SK-N-SH (cell line): ENCODE results near the gene IL1R2. TPM values are rescaled to one million over a fixed set of nuclear protein-coding genes. Genes with fewer than 3 reads are reported as not detected.

ENCODE experiments used
- CTCF ChIA-PET: fragments of 300-600, 350-600 bp; formaldehyde crosslinking; extraction: SDS; loops from one replicate; lab custom pipeline; 2021; lab: Yijun Ruan, JAX
- POLR2A ChIA-PET: fragments of 350-600 bp; sonication (Branson Sonifier 250); formaldehyde crosslinking; extraction: SDS; loops from one replicate; lab custom pipeline; 2020; ENCODE audit warnings: antibody characterized with exemption, inconsistent platforms; lab: Yijun Ruan, JAX
- DNase-seq: peaks from one replicate; pipeline ENCODE4 v3.0.0; 2012
- H2AFZ ChIP-seq: fragments of 200-600 bp; sonication (generic); 2 replicates; pipeline ENCODE4 v1.8.1; 2016; ENCODE audit warnings: antibody characterized with exemption, mild to moderate bottlenecking, low read depth
- H3F3A ChIP-seq: fragments of 200-600 bp; sonication (generic); replicated peaks from 2 replicates; pipeline ENCODE3; 2016; ENCODE audit warnings: antibody characterized with exemption, mild to moderate bottlenecking; ENCODE audit not compliant: insufficient read depth
- H3K27ac ChIP-seq, 2 experiments: fragments of 200-500 bp in 1 of 2; fragments of 200-600 bp in 1 of 2; sonication (Bioruptor generic) in 1 of 2; sonication (generic), shearing (Covaris generic) in 1 of 2; 2 replicates each; pipeline versions ENCODE4 v1.5.1 to v1.6.1; 2014 to 2016; ENCODE audit warnings: low read depth in 2 of 2, inconsistent platforms in 1 of 2, low read length in 1 of 2, mild to moderate bottlenecking in 1 of 2, mixed read lengths in 1 of 2
- H3K27me3 ChIP-seq: fragments of 200-600 bp; sonication (generic), shearing (Covaris generic); 2 replicates; pipeline ENCODE4 v1.6.1; 2016; ENCODE audit warnings: mixed run types; ENCODE audit not compliant: insufficient read depth
- H3K36me3 ChIP-seq, 2 experiments: fragments of 200-500 bp in 1 of 2; fragments of 200-600 bp in 1 of 2; sonication (Bioruptor generic) in 1 of 2; sonication (generic) in 1 of 2; replicated peaks in 1 of 2; 2 replicates each; pipeline versions ENCODE3 to v1.5.1; 2014 to 2016; ENCODE audit warnings: low read length in 1 of 2, mild to moderate bottlenecking in 1 of 2; ENCODE audit not compliant: insufficient read depth in 2 of 2, control insufficient read depth in 1 of 2
- H3K4me1 ChIP-seq, 2 experiments: fragments of 200-500 bp in 1 of 2; fragments of 200-600 bp in 1 of 2; sonication (Bioruptor generic) in 1 of 2; sonication (generic), shearing (Covaris generic) in 1 of 2; 2 replicates each; pipeline versions ENCODE4 v1.5.1 to v1.6.1; 2014 to 2016; ENCODE audit warnings: low read depth in 1 of 2, low read length in 1 of 2, mixed run types in 1 of 2; ENCODE audit not compliant: insufficient read depth in 2 of 2, control insufficient read depth in 1 of 2
- H3K4me2 ChIP-seq: fragments of 200-600 bp; sonication (generic), shearing (Covaris generic); 2 replicates; pipeline ENCODE4 v1.6.1; 2017; ENCODE audit warnings: mixed run types
- H3K4me3 ChIP-seq, 2 experiments: fragments of 200-500 bp in 1 of 2; fragments of 200-600 bp in 1 of 2; sonication (Bioruptor generic) in 1 of 2; sonication (generic), shearing (Covaris generic) in 1 of 2; 2 replicates each; pipeline versions ENCODE4 v1.5.1 to v1.8.1; 2014 to 2016; ENCODE audit warnings: low read depth in 2 of 2, inconsistent platforms in 1 of 2, low read length in 1 of 2, mild to moderate bottlenecking in 1 of 2, mixed read lengths in 1 of 2, moderate library complexity in 1 of 2
- H3K79me2 ChIP-seq: fragments of 200-600 bp; sonication (generic); 2 replicates; pipeline ENCODE4 v1.8.1; 2017; ENCODE audit warnings: mild to moderate bottlenecking; ENCODE audit not compliant: insufficient read depth
- H3K9ac ChIP-seq: fragments of 200-600 bp; sonication (generic); 2 replicates; pipeline ENCODE4 v1.6.1; 2017; ENCODE audit warnings: mixed run types
- H3K9me2 ChIP-seq: fragments of 200-600 bp; sonication (generic); 2 replicates; pipeline ENCODE4 v1.6.1; 2017; ENCODE audit warnings: mixed run types
- H3K9me3 ChIP-seq: fragments of 200-600 bp; sonication (generic); 2 replicates; pipeline ENCODE4 v1.6.1; 2017; ENCODE audit warnings: mixed run types, mild to moderate bottlenecking, moderate library complexity
- H4K20me1 ChIP-seq: fragments of 200-600 bp; sonication (generic); 2 replicates; pipeline ENCODE4 v1.6.1; 2017; ENCODE audit warnings: mild to moderate bottlenecking, mixed run types; ENCODE audit not compliant: insufficient read depth
- FOXJ3 ChIP-seq: sonication (generic); formaldehyde crosslinking; IDR thresholded peaks from 2 replicates; pipeline ENCODE4 v1.5.1; 2020; ENCODE audit warnings: mild to moderate bottlenecking, missing genetic modification reagents
- FOXM1 ChIP-seq: IDR thresholded peaks from 2 replicates; pipeline ENCODE4 v1.4.0; 2012; ENCODE audit warnings: low read depth, mild to moderate bottlenecking
- MXI1 ChIP-seq: IDR thresholded peaks from 2 replicates; pipeline ENCODE4 v1.6.1; 2012; ENCODE audit warnings: mild to moderate bottlenecking, low read depth, low read length, improper control_type of control experiment
- NFIC ChIP-seq: IDR thresholded peaks from 2 replicates; pipeline ENCODE4 v1.4.0; 2012; ENCODE audit warnings: borderline replicate concordance
- NRF1 ChIP-seq: IDR thresholded peaks from 2 replicates; pipeline ENCODE4 v1.6.1; 2012; ENCODE audit warnings: low read depth, mild to moderate bottlenecking, low read length
- POLR2AphosphoS5 ChIP-seq: IDR thresholded peaks from 2 replicates; pipeline ENCODE4 v1.6.1; 2012; ENCODE audit warnings: low read depth, low read length
- RFX5 ChIP-seq: IDR thresholded peaks from 2 replicates; pipeline ENCODE4 v1.6.1; 2012; ENCODE audit warnings: mild to moderate bottlenecking, improper control_type of control experiment, low read length
- SIN3A ChIP-seq: IDR thresholded peaks from 2 replicates; pipeline ENCODE4 v1.6.1; 2012; ENCODE audit warnings: low read depth, mild to moderate bottlenecking, low read length, moderate library complexity, borderline replicate concordance
- TAF1 ChIP-seq: IDR thresholded peaks from 2 replicates; pipeline ENCODE4 v1.6.1; 2012; ENCODE audit warnings: low read depth, mild to moderate bottlenecking, low read length, moderate library complexity, borderline replicate concordance
- TEAD4 ChIP-seq: IDR thresholded peaks from 2 replicates; pipeline ENCODE4 v1.4.0; 2012; ENCODE audit warnings: mild to moderate bottlenecking, borderline replicate concordance; ENCODE audit not compliant: insufficient read depth
- WGBS: methylation state at CpG from one replicate; pipeline ENCODE4 v1.1.6; 2017; ENCODE audit warnings: low lambda C conversion rate; 5-methylcytosine and 5-hydroxymethylcytosine counted together
- polyA plus RNA-seq, 3 experiments: library from polyadenylated mRNA; depleted of rRNA; stranded (reverse); fragments of >200 nt; gene quantifications; 2 replicates each; pipeline ENCODE4 v1.2.3, GENCODE V29; 2012
- TF ChIP-seq, protein P1 (sequence below): IDR thresholded peaks from 2 replicates; pipeline ENCODE4 v1.4.0; 2012; ENCODE audit warnings: low read depth, borderline replicate concordance

IL1R2 gene
- polyA plus RNA-seq, 1 of the 3 experiments (the other 2 are of a cell fraction), result 0.16 TPM

DNA sequence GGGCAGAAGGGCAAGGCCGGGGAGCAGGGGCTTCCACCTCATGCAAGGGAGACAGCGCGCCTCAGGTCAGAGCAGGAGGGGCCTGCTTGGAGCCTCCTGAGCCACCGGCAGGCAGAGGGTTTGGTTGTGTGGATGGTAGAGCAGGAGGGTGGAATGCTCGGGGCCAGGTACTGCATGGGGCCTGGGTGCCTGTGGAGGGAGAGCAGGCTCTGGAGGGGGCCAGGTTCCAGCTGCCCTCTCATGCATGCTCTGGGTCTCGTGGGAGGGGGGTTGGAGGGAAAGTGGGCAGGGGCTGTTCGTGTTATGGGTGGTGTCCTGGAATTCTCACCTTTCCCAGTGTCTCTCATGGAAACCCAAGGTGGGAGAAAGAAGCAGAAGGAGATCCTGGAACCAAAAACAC, 3.2 kb upstream of the IL1R2 start:
- H3K36me3 ChIP-seq, result no peaks in the 10 kb centered on the region
- ChIA-PET POLR2A (no interaction called here), CTCF (interaction anchor here (0.9 to 1.4 kb wide), 2 partner anchors 32 to 252 kb away, joined by 4 read pairs; no protein-coding TSS in a partner anchor)
- no peaks in the 10 kb centered on the region for H3K79me2 ChIP-seq
- peaks cover 25% of the 10 kb centered on the region; the same call in 1 of the 2 replicates for H3K27me3 ChIP-seq
- no peaks in the 10 kb centered on the region for H3K9me2 ChIP-seq
- no peak overlapping the region for H2AFZ ChIP-seq
- no peak overlapping the region for H3K4me2 ChIP-seq
- whole genome bisulfite sequencing, result 35% methylated on average over 7 of the region's 7 CpGs
- H4K20me1 ChIP-seq, result no peaks in the 10 kb centered on the region
- no peak overlapping the region for H3K4me3 ChIP-seq
- no peaks in the 10 kb centered on the region for H3K9me3 ChIP-seq
- no peak overlapping the region for H3K9ac ChIP-seq
- no peak for DNase-seq
- peaks cover 0 to 2% of the 10 kb centered on the region in 2 experiments; a peak in 1 of 4 replicates for H3K4me1 ChIP-seq
- H3K27ac ChIP-seq, result no peak overlapping the region
- H3F3A ChIP-seq, result no peaks in the 10 kb centered on the region
- TF ChIP-seq MXI1 (no peak), TAF1 (no peak), NRF1 (no peak), TEAD4 (no peak), POLR2AphosphoS5 (no peak), RFX5 (no peak), FOXM1 (no peak), FOXJ3 (CRISPR knock-in tag) (no peak), NFIC (no peak)
- TF ChIP-seq, protein P1, sequence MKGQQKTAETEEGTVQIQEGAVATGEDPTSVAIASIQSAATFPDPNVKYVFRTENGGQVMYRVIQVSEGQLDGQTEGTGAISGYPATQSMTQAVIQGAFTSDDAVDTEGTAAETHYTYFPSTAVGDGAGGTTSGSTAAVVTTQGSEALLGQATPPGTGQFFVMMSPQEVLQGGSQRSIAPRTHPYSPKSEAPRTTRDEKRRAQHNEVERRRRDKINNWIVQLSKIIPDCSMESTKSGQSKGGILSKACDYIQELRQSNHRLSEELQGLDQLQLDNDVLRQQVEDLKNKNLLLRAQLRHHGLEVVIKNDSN, result no peak

DNA sequence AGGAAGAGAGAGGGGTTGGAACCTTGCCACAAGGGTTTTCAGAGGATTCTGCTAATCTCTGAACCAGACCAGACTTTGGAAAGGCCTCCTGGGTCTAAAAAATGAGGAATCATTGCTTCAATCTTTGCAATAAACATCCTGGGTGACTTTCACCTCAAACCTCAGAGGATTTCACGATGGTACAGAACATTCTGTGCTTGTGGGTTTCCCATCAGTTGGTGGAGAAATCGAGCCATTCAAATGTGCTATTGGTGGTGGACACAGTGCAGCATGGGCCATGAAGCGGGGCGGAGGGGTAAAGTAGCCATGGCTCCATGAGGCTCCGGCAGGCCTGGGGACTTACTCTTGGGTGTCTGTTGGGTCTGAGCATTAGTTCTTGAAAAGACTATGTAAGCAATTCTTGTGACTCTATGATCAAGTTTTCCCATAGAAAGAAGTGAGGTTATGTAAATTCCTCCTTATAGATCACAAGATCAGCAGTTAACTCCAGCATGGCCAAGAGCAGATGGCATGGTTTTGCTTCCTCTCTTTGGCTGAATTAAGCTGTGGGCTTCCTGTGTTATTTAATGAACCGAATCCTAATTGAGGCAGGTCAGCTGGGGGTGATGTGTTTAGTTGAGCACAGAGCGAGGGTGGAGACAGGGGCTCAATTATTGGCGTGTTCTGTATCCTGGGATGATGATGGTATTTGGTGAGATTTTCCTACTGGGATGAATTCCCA, 1.9 kb upstream of the IL1R2 start:
- H3K27ac ChIP-seq, result no peak overlapping the region

More for the DNA sequence above, 1.9 kb upstream of the IL1R2 start:
- no peaks in the 10 kb centered on the region for H3K9me3 ChIP-seq
- no peaks in the 10 kb centered on the region for H3K9me2 ChIP-seq
- H3K27me3 ChIP-seq, result peaks cover 38% of the 10 kb centered on the region; the same call in 1 of the 2 replicates
- no peaks in the 10 kb centered on the region for H3F3A ChIP-seq
- no peak overlapping the region for H3K4me2 ChIP-seq
- H3K4me1 ChIP-seq, result peaks cover 0 to 2% of the 10 kb centered on the region in 2 experiments; a peak in 1 of 4 replicates
- H3K79me2 ChIP-seq, result no peaks in the 10 kb centered on the region
- no peak overlapping the region for H2AFZ ChIP-seq
- no peak for DNase-seq
- no peaks in the 10 kb centered on the region for H3K36me3 ChIP-seq
- no peak overlapping the region for H3K9ac ChIP-seq
- 32% methylated on average over 8 of the region's 8 CpGs for WGBS
- POLR2A ChIA-PET, result no interaction called here
- no peak for TF ChIP-seq TAF1
- TF ChIP-seq SIN3A, result no peak
- TF ChIP-seq NFIC, result no peak
- TF ChIP-seq MXI1, result no peak
- no peak for TF ChIP-seq RFX5
- TF ChIP-seq, all 33 proteins: peak for 0
- CTCF ChIA-PET, result interaction anchor here (0.9 kb wide), 1 partner anchor 16 kb away, joined by 3 read pairs; no protein-coding TSS in a partner anchor
- no peaks in the 10 kb centered on the region for H4K20me1 ChIP-seq
- no peak overlapping the region for H3K4me3 ChIP-seq
